Hypothalamus (tissue), 51 donors: ENCODE results near the gene CST8.
A peak's percentile ranks its signal among the peaks of the same experiment; 100 is the strongest.
"Not testable (repeated sequence)": the region's sequence is repeated elsewhere in the genome, so short reads cannot be mapped to it uniquely, and the experiment has no call there.

Experiments used
- DNase-seq, 51 donors: peaks; one replicate each; lab custom pipeline; 2025; lab: John Stamatoyannopoulos, UW

The CST8 gene

GRCh38 chr20:23490817-23491216 is at the start of gene CST8:
Gene CST8, plus strand, starts transcription at chr20:23491117. Its CDS starts 551 bp downstream, at chr20:23491668.
- DNase-seq, result no peak

- peak in 41 of 51 donors; percentile 6 to 80 (median 42) for DNase-seq
Measured at GRCh38 chr20:23441850-23442313, 49.0 kb upstream of the CST8 start.

GRCh38 chr20:23442436-23442835 is 48.5 kb upstream of the CST8 start:
- no peak for DNase-seq

GRCh38 chr20:23444859-23445258 is 46.1 kb upstream of the CST8 start:
- DNase-seq, result no peak

- DNase-seq, result no peak
Measured at GRCh38 chr20:23445596-23446217, 45.2 kb upstream of the CST8 start.

GRCh38 chr20:23446505-23446904 is 44.4 kb upstream of the CST8 start:
- DNase-seq, result peak in 36 of 51 donors; percentile 6 to 78 (median 52)

GRCh38 chr20:23448167-23448566 is 42.8 kb upstream of the CST8 start:
- no peak for DNase-seq

- DNase-seq, result no peak
Measured at GRCh38 chr20:23449421-23449820, 41.5 kb upstream of the CST8 start.

GRCh38 chr20:23450877-23451276 is 40.0 kb upstream of the CST8 start:
- DNase-seq, result no peak

- DNase-seq, result no peak
Measured at GRCh38 chr20:23451956-23452487, 38.9 kb upstream of the CST8 start.

GRCh38 chr20:23452776-23453175 is 38.1 kb upstream of the CST8 start, which contains the start of gene CST11:
Gene CST11, minus strand, starts transcription at chr20:23452876. Its CDS starts 65 bp downstream, at chr20:23452811.
- no peak for DNase-seq

GRCh38 chr20:23453549-23454543 is 37.1 kb upstream of the CST8 start:
- no peak for DNase-seq

- DNase-seq, result no peak
Measured at GRCh38 chr20:23454816-23455215, 36.1 kb upstream of the CST8 start.

GRCh38 chr20:23455639-23456038 is 35.3 kb upstream of the CST8 start:
- DNase-seq, result no peak

- no peak for DNase-seq
Measured at GRCh38 chr20:23456409-23456808, 34.5 kb upstream of the CST8 start.

GRCh38 chr20:23456873-23457272 is 34.0 kb upstream of the CST8 start:
- DNase-seq, result no peak

- DNase-seq, result no peak
Measured at GRCh38 chr20:23459461-23460150, 31.3 kb upstream of the CST8 start.

GRCh38 chr20:23461180-23461579 is 29.7 kb upstream of the CST8 start:
- DNase-seq, result no peak

- not testable (repeated sequence) for DNase-seq
Measured at GRCh38 chr20:23466961-23467360, 24.0 kb upstream of the CST8 start.

- not testable (repeated sequence) for DNase-seq
Measured at GRCh38 chr20:23472306-23472705, 18.6 kb upstream of the CST8 start.

GRCh38 chr20:23473293-23473692 is 17.6 kb upstream of the CST8 start:
- not testable (repeated sequence) for DNase-seq
